ENCODE results near the gene RHOH. TPM values are rescaled to one million over a fixed set of nuclear protein-coding genes. Genes with fewer than 3 reads are reported as not detected.

Gene RHOH
- total and polyA plus RNA-seq, 2 of the 13 experiments (the other 11 are each of a cell fraction or from before 2014, with no cell fraction given): 0.57 TPM; not detected in 1

- TF ChIP-seq, protein P1, sequence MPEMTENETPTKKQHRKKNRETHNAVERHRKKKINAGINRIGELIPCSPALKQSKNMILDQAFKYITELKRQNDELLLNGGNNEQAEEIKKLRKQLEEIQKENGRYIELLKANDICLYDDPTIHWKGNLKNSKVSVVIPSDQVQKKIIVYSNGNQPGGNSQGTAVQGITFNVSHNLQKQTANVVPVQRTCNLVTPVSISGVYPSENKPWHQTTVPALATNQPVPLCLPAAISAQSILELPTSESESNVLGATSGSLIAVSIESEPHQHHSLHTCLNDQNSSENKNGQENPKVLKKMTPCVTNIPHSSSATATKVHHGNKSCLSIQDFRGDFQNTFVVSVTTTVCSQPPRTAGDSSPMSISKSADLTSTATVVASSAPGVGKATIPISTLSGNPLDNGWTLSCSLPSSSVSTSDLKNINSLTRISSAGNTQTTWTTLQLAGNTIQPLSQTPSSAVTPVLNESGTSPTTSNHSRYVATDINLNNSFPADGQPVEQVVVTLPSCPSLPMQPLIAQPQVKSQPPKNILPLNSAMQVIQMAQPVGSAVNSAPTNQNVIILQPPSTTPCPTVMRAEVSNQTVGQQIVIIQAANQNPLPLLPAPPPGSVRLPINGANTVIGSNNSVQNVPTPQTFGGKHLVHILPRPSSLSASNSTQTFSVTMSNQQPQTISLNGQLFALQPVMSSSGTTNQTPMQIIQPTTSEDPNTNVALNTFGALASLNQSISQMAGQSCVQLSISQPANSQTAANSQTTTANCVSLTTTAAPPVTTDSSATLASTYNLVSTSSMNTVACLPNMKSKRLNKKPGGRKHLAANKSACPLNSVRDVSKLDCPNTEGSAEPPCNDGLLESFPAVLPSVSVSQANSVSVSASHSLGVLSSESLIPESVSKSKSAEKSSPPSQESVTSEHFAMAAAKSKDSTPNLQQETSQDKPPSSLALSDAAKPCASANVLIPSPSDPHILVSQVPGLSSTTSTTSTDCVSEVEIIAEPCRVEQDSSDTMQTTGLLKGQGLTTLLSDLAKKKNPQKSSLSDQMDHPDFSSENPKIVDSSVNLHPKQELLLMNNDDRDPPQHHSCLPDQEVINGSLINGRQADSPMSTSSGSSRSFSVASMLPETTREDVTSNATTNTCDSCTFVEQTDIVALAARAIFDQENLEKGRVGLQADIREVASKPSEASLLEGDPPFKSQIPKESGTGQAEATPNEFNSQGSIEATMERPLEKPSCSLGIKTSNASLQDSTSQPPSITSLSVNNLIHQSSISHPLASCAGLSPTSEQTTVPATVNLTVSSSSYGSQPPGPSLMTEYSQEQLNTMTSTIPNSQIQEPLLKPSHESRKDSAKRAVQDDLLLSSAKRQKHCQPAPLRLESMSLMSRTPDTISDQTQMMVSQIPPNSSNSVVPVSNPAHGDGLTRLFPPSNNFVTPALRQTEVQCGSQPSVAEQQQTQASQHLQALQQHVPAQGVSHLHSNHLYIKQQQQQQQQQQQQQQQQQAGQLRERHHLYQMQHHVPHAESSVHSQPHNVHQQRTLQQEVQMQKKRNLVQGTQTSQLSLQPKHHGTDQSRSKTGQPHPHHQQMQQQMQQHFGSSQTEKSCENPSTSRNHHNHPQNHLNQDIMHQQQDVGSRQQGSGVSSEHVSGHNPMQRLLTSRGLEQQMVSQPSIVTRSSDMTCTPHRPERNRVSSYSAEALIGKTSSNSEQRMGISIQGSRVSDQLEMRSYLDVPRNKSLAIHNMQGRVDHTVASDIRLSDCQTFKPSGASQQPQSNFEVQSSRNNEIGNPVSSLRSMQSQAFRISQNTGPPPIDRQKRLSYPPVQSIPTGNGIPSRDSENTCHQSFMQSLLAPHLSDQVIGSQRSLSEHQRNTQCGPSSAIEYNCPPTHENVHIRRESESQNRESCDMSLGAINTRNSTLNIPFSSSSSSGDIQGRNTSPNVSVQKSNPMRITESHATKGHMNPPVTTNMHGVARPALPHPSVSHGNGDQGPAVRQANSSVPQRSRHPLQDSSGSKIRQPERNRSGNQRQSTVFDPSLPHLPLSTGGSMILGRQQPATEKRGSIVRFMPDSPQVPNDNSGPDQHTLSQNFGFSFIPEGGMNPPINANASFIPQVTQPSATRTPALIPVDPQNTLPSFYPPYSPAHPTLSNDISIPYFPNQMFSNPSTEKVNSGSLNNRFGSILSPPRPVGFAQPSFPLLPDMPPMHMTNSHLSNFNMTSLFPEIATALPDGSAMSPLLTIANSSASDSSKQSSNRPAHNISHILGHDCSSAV (CRISPR knock-in tag; IDR thresholded peaks at IDR 0.05; ENCODE audit: borderline replicate concordance): no peak
- TF ChIP-seq RBAK (CRISPR knock-in tag; IDR thresholded peaks at IDR 0.05): no peak
- TF ChIP-seq ZSCAN22 (CRISPR knock-in tag; IDR thresholded peaks at IDR 0.05): no peak
- no peak for TF ChIP-seq SATB2 (CRISPR knock-in tag; IDR thresholded peaks at IDR 0.05)
- TF ChIP-seq PHF20 (CRISPR knock-in tag; IDR thresholded peaks at IDR 0.05): no peak
- no peak for TF ChIP-seq PCBP2 (optimal IDR thresholded peaks at IDR 0.05; ENCODE audit: low read depth, low read length, poor library complexity, severe bottlenecking)
- TF ChIP-seq, protein P2, sequence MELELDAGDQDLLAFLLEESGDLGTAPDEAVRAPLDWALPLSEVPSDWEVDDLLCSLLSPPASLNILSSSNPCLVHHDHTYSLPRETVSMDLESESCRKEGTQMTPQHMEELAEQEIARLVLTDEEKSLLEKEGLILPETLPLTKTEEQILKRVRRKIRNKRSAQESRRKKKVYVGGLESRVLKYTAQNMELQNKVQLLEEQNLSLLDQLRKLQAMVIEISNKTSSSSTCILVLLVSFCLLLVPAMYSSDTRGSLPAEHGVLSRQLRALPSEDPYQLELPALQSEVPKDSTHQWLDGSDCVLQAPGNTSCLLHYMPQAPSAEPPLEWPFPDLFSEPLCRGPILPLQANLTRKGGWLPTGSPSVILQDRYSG (CRISPR knock-in tag; IDR thresholded peaks at IDR 0.05): no peak
- TF ChIP-seq MAFG (CRISPR knock-in tag; IDR thresholded peaks at IDR 0.05): no peak
Measured at GRCh38 chr4:40246011-40246900, 49.4 kb downstream of the RHOH start (continued).

All from HepG2 (cell line).